MM.1S (cell line): ENCODE measurements around the gene TMEM86B.

Source experiments
- CTCF ChIP-seq: fragments of 300-600 bp; sonication (generic); IDR thresholded peaks from 2 replicates; pipeline ENCODE4 v1.5.1; 2016; ENCODE audit warnings: antibody characterized with exemption, low read length, mixed read lengths
- EZH2 ChIP-seq: fragments of 300-600 bp; sonication (generic); optimal IDR thresholded peaks from 2 replicates; pipeline ENCODE3; 2017; ENCODE audit warnings: low read depth, mild to moderate bottlenecking, antibody characterized with exemption, low read length, mixed read lengths
- EZH2phosphoT487 ChIP-seq: fragments of 300-600 bp; sonication (generic); IDR thresholded peaks from 2 replicates; pipeline ENCODE4 v1.6.1; 2018; ENCODE audit warnings: antibody characterized with exemption, low read length

GRCh38 chr19:55208880-55209692, 19.5 kb downstream of the TMEM86B start, which contains the start of gene PTPRH:
- TF ChIP-seq CTCF (no peak), EZH2 (no peak), EZH2phosphoT487 (no peak)
